DMS79 treated with DMSO at 0.1 percent for 48 hours (cell line): ENCODE data around the gene MGMT.

Experiments used
- DNase-seq: peaks from one replicate; lab custom pipeline; 2025; lab: John Stamatoyannopoulos, UW

MGMT gene

GRCh38 chr10:129655007-129655678 is 188.1 kb downstream of the MGMT start:
- DNase-seq, result no peak

- no peak for DNase-seq
Measured at GRCh38 chr10:129655679-129656031, 188.6 kb downstream of the MGMT start.

- DNase-seq, result no peak
Measured at GRCh38 chr10:129656642-129657041, 189.6 kb downstream of the MGMT start.

- no peak for DNase-seq
Measured at GRCh38 chr10:129657297-129658017, 190.4 kb downstream of the MGMT start.

- no peak for DNase-seq
Measured at GRCh38 chr10:129658376-129659072, 191.5 kb downstream of the MGMT start.

GRCh38 chr10:129659508-129660268 is 192.6 kb downstream of the MGMT start:
- DNase-seq, result no peak

GRCh38 chr10:129660569-129660968 is 193.5 kb downstream of the MGMT start:
- DNase-seq, result no peak

GRCh38 chr10:129662426-129662825 is 195.4 kb downstream of the MGMT start:
- DNase-seq, result no peak

GRCh38 chr10:129670124-129670523 is 203.1 kb downstream of the MGMT start:
- no peak for DNase-seq

GRCh38 chr10:129673292-129673691 is 206.3 kb downstream of the MGMT start:
- DNase-seq, result no peak

- no peak for DNase-seq
Measured at GRCh38 chr10:129675027-129675769, 208.2 kb downstream of the MGMT start.

GRCh38 chr10:129676014-129676413 is 209.0 kb downstream of the MGMT start:
- no peak for DNase-seq

- DNase-seq, result no peak
Measured at GRCh38 chr10:129677377-129677927, 210.4 kb downstream of the MGMT start.

GRCh38 chr10:129678186-129678585 is 211.1 kb downstream of the MGMT start:
- DNase-seq, result no peak

GRCh38 chr10:129679207-129679606 is 212.2 kb downstream of the MGMT start:
- no peak for DNase-seq

GRCh38 chr10:129680661-129681344 is 213.8 kb downstream of the MGMT start:
- no peak for DNase-seq

- DNase-seq, result no peak
Measured at GRCh38 chr10:129681856-129682255, 214.8 kb downstream of the MGMT start.

GRCh38 chr10:129683519-129683918 is 216.5 kb downstream of the MGMT start:
- no peak for DNase-seq

GRCh38 chr10:129683920-129684319 is 216.9 kb downstream of the MGMT start:
- DNase-seq, result no peak

GRCh38 chr10:129685271-129685670 is 218.2 kb downstream of the MGMT start:
- DNase-seq, result no peak

- DNase-seq, result no peak
Measured at GRCh38 chr10:129689671-129690071, 222.6 kb downstream of the MGMT start.
